Sigmoid colon (tissue), 4 donors: ENCODE data around the gene BRINP1.

Source experiments
- CTCF ChIP-seq, 4 experiments: fragments of 450-650 bp in 3 of 4; fragments of 200-600 bp in 1 of 4; IDR thresholded peaks; one replicate each; pipeline ENCODE4 v1.5.1; 2016 to 2019; ENCODE audit warnings: antibody characterized with exemption in 4 of 4, mild to moderate bottlenecking in 3 of 4, moderate library complexity in 2 of 4
- EP300 ChIP-seq, 4 donors: sonication (generic); formaldehyde crosslinking; IDR thresholded peaks; one replicate each; pipeline ENCODE4 v1.6.1; 2017; ENCODE audit warnings: antibody characterized with exemption in 4 of 4
- POLR2A ChIP-seq, 2 donors: fragments of 450-650 bp; IDR thresholded peaks; one replicate each; pipeline ENCODE4 v1.6.1; 2016; ENCODE audit warnings: antibody characterized with exemption in 2 of 2, mild to moderate bottlenecking in 2 of 2, moderate library complexity in 2 of 2
- POLR2AphosphoS5 ChIP-seq, 4 donors: sonication (generic); formaldehyde crosslinking; IDR thresholded peaks; one replicate each; pipeline ENCODE4 v1.6.1; 2017; ENCODE audit warnings: antibody characterized with exemption in 4 of 4

DNA sequence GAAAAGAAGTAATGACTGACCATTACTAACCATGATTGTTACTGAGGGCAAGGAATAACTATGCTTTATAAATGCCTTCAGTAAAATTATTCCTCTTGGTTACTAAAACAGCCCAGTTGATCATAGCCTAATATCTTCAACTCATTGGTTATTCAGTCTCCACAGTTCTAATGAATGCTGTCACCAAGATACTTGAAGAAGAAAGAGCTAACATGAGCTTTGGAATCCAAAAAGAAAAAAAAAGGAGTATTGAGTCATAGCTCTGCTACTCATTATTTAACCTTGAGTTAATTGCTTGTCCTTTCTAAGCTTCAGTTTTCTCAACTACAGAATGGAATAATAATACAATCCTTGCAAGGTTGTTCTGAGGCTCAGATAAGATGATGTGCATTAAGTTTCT lies 187.7 kb downstream of the BRINP1 start:
- TF ChIP-seq CTCF (IDR thresholded peaks at IDR 0.05) (no peak), EP300 (IDR thresholded peaks at IDR 0.05) (no peak), POLR2A (IDR thresholded peaks at IDR 0.05) (no peak), POLR2AphosphoS5 (IDR thresholded peaks at IDR 0.05) (no peak)
